Measurements from ENCODE around the gene CDC42BPG.

The CDC42BPG gene

DNA sequence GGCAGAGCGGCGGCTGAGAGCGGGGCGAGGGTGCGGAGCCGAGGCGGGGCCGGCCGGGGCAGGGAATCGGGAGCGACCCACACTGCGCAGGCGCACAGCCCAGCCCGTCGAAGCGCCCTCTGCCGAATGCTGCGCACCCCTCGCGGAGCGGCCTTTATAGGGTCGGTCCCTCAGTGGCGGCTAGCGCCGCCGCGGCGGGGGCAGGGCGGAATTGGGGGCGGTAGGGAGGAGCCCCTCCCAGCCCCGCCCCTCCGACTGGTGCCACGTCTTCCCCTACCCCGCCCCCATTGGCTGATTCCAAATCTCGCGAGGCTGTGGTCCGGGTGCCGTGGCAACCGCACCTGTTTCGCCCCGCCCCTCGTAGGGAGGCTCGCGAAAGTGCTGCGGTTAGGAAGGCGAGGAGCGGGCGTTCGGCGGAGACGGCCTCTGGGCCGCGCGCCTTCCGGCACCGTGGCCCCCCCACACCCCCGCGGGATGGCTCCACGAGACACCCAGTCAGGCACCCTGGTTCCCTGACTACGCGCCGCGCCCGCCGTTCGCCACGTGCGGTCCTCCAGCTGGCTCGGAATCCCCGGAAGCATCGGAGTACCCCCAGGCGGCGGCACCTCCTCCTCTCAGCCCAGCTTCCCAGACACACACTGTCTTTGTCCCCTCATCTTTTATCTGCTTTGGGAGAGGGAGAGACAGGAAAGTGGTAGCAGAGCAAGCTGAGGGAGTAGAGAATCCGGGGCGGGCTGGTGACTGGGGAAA lies 34.2 kb upstream of the CDC42BPG start, which contains the start of gene EHD1:
Gene EHD1 (minus strand): TSS at position 128 of the 750 bp plus-strand sequence. CDS start 157 bp downstream, outside the sequence.
- in situ Hi-C loops (cut with MboI; ENCODE audit: low sequenced_read_pairs): no loop called here

DNA sequence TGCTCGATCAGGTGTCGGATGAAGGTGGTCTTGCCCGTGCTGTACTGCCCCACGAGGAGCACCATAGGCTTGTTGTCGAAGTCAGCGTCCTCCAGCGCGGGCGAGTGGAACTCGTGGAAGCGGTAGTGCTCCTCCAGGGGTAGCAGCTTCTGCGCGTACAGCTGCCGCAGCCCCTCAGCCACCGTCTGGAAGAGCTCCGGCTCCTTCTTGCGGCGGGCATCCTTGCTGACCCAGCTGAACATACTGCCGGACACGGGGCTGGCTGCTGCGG lies 33.7 kb upstream of the CDC42BPG start:
- in situ Hi-C loops (cut with MboI; ENCODE audit: low sequenced_read_pairs): no loop called here

- in situ Hi-C loops (cut with MboI; ENCODE audit: low sequenced_read_pairs): no loop called here
Measured at GRCh38 chr11:64877390-64878222, 33.2 kb upstream of the CDC42BPG start.

- in situ Hi-C loops (cut with MboI; ENCODE audit: low sequenced_read_pairs): no loop called here
Measured at GRCh38 chr11:64876835-64877341, 32.4 kb upstream of the CDC42BPG start.

GRCh38 chr11:64876229-64876750 lies 31.8 kb upstream of the CDC42BPG start:
- in situ Hi-C loops (cut with MboI; ENCODE audit: low sequenced_read_pairs): no loop called here

DNA sequence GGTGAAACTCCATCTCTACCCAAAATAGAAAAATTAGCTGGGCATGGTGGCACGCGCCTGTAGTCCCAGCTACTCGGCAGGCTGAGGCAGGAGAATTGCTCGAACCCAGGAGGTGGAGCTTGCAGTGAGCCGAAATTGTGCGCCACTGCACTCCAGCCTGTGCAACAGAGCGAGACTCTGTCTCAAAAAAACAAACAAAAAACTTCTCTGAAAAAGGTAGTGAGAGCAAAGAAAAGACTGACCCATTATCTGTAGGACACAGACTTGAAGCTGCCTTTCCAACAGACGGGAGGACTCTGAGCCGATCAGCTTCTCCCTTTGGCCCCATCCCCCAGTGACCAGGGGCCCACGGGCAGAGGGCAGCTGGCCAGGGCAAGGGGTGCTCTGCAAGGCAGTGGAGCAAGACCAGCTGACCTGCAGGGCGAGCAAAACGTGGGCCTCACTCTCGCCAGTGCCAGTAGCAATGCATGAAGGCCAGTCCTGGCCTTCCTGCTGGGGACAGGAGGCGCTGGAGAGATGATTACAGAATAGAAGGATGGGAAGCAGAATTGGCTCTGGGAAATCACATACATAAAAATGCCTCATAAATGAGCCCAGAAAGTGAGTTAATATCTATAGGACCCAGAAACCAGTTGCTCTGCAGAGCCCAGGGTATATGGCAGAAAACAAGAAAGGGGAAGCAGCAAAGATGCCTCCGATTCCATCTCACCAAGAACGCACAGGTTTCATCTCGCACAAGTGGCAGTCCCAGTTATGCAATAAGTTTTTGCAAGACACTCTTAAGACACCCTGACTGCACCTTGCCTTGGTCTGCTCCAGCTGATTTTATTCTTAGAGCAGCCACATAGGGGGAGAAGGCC lies 31.1 kb upstream of the CDC42BPG start:
- in situ Hi-C loops (cut with MboI; ENCODE audit: low sequenced_read_pairs): no loop called here

DNA sequence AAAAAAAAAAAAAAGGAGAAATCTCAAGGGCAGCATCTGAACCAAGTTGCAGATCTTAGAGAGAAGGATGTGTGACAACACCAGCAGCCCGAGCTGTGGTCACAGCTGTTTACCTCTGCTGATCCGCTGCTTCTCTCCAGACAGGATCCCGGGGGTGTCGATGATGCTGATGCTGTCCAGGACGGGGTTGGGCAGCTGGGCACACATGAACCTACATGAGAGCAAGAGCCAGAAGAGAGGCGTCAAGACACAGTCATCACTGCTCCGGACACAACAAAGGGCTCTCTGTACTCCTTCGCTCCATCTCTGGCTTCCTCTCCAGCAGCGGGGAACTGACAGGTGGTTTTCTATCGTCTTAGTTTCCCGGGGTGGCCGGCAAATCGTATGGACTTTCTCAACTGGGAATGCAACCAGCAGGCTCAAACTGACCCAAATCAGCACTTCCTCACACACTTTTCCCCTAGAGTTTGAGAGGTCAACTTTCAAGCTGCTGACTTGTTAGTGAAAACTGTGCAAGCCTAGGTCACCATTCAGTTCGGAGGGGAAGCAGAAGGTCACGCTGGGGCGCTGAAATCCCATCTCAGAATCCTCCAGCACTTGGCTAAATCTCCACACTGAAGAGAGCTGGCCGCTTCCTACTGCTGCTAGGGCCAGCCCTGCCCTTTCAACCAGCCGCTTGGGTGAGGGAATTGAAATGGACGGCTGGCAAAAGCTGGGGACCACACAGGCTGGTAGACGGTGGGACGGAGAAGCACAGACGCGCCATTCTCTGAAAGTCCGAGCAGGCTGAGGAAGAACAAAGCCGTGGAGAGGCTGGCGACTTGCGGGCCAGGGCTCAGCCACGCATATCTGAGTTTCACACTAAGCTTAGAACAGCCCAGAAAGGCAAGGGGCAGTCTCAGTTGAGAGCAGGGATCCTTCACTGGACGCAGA lies 30.1 kb upstream of the CDC42BPG start:
- in situ Hi-C loops (cut with MboI; ENCODE audit: low sequenced_read_pairs): no loop called here

DNA sequence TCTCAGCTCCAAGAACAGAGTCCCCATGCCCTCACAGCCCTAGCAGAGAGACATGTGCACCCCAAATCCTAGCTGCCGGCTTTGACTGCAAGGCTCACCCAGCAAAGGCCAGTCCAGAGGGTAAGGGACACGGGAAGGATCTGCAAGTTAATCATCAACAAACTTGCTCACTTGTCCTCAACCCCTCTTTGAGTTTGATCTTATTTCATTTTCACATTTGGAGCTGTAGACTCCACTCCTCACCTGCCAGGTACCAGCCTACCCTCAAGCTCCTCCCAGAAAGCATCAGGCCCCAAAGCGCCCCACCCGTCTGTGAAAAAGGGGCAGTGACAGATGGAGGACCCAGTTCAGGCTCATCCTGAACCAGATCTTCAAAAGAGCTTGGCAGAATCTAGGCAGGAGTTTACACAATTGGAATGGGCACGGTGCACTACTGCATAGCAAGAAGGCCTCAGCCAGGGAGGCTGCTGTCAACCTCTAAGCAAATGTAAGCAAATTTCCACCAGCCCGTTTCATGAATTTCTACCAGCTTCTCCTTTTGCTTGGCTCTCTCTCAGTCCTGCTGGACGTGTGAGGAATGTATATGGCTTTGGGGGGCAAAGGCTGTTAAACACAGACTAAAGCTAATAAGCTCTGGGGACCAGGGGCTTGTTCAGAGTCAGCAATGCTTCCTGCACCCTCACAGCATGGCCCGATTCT lies 28.5 kb upstream of the CDC42BPG start:
- in situ Hi-C loops (cut with MboI; ENCODE audit: low sequenced_read_pairs): no loop called here

- in situ Hi-C loops (cut with MboI; ENCODE audit: low sequenced_read_pairs): no loop called here
Measured at GRCh38 chr11:64871492-64871891, 27.0 kb upstream of the CDC42BPG start.

GRCh38 chr11:64870893-64871466 lies 26.5 kb upstream of the CDC42BPG start:
- in situ Hi-C loops (cut with MboI; ENCODE audit: low sequenced_read_pairs): no loop called here

- in situ Hi-C loops (cut with MboI; ENCODE audit: low sequenced_read_pairs): no loop called here
Measured at GRCh38 chr11:64870176-64870892, 25.9 kb upstream of the CDC42BPG start.

GRCh38 chr11:64869571-64870175 lies 25.2 kb upstream of the CDC42BPG start:
- in situ Hi-C loops (cut with MboI; ENCODE audit: low sequenced_read_pairs): no loop called here

DNA sequence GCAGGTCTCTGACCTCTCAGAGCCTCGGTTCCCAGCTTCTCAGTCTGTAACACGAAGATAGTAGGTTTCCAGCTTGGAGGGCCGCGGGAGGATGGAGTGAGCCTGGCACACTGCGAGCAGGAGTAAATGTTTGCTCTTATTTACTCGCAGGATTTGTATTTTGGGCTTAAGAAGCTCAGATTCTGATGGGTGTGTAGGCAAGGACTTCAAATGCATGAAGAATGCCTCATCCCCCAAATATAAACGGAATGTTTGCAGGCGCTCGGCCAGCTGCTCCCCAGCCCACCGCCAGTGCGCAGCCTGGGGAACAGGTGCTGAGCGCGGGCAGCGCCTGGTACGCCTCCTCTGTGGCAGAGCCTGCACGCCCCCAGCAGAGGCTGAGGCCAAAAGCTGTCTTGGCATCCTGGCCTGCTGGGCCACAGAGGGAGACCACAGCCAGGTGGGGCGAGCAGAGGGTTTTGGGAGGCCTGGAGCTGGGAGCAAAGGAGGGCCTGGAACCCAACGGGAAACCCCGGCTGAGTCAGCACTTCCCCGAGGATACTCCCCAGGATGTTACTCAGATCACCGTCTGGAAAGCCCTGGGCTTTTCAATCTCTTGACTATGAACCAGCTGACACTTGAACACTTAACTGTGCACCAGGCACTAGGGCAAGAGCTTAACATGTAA lies 24.6 kb upstream of the CDC42BPG start:
- in situ Hi-C loops (cut with MboI; ENCODE audit: low sequenced_read_pairs): no loop called here

- in situ Hi-C loops (cut with MboI; ENCODE audit: low sequenced_read_pairs): no loop called here
Measured at GRCh38 chr11:64867748-64868462, 23.5 kb upstream of the CDC42BPG start.

- in situ Hi-C loops (cut with MboI; ENCODE audit: low sequenced_read_pairs): no loop called here
Measured at GRCh38 chr11:64866173-64866491, 21.7 kb upstream of the CDC42BPG start.

DNA sequence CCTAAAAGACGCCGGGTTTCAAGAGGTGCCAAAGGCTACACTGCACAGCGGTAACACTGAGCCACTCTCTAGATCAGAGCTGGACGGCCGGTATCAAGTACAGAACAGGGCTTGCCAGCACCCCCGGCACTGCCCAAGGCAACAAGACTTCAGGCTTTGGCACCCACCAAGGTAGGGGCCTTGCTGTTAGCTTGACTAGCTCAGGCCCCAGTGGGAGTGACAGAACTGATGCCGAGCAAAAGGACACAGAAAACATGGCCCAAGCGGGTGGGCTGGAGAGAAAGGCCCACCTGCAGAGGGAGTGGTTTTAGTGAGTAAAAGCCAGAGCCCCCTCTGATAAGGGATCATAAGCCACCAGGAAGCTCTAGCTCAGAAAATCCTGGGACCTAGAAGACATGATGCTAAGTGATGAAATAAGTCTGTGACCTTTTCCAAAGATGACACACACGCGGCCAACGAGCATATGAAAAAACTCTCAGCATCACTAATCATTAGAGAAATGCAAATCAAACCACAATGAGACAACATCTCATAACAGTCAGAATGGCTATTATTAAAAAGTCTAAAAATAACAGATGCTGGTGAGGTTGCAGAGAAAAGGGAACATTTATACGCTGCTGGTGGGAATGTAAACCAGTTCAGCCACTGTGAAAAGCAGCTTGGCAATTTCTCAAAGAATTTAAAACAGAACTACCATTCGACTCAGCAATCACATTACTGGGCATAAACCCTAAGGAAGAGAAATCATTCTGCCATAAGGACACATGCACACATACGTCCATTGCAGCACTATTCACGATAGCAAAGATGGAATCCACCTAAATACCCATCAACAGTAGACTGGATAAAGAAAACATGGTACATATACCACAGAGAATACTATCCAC lies 21.1 kb upstream of the CDC42BPG start:
- in situ Hi-C loops (cut with MboI; ENCODE audit: low sequenced_read_pairs): no loop called here

Data from hTERT RPE-1 (cell line).